HepG2 (cell line): ENCODE measurements around the gene CDAN1. TPM values are rescaled to one million over a fixed set of nuclear protein-coding genes. Genes with fewer than 3 reads are reported as not detected.

Source experiments
- CREM ChIP-seq, 2 experiments: sonication (generic) in 1 of 2; formaldehyde crosslinking in 1 of 2; IDR thresholded peaks; 2 replicates each; pipeline versions ENCODE4 v1.4.0 to v1.6.1; 2016 to 2020; ENCODE audit warnings: antibody characterized with exemption in 1 of 2, mild to moderate bottlenecking in 1 of 2, missing genetic modification reagents in 1 of 2
- E2F2 ChIP-seq: sonication (generic); formaldehyde crosslinking; IDR thresholded peaks from 2 replicates; pipeline ENCODE4 v1.4.0; 2020; ENCODE audit warnings: missing genetic modification reagents, borderline replicate concordance
- GABPB1 ChIP-seq: IDR thresholded peaks from 2 replicates; pipeline ENCODE4 v1.6.1; 2016; ENCODE audit warnings: mild to moderate bottlenecking, missing genetic modification reagents, moderate library complexity, missing compliant biosample characterization
- GFI1 ChIP-seq: sonication (generic); formaldehyde crosslinking; IDR thresholded peaks from 2 replicates; pipeline ENCODE4 v1.5.0; 2020; ENCODE audit warnings: missing genetic modification reagents, mild to moderate bottlenecking, borderline replicate concordance
- HINFP ChIP-seq: sonication (generic); formaldehyde crosslinking; IDR thresholded peaks from 2 replicates; pipeline ENCODE4 v1.4.0; 2020; ENCODE audit warnings: low read depth, mild to moderate bottlenecking, missing genetic modification reagents
- HNRNPL ChIP-seq: fragments of 200-400 bp; formaldehyde crosslinking; IDR thresholded peaks from 2 replicates; pipeline ENCODE4 v1.6.1; 2017; ENCODE audit warnings: mild to moderate bottlenecking, low read depth, low read length
- IKZF1 ChIP-seq: fragments of 450-650 bp; IDR thresholded peaks from 2 replicates; pipeline ENCODE4 v1.7.1; 2016
- MAFF ChIP-seq: IDR thresholded peaks from 2 replicates; pipeline ENCODE4 v1.6.1; 2011; ENCODE audit warnings: low read depth, low read length, improper control_type of control experiment
- MED1 ChIP-seq: sonication (generic); formaldehyde crosslinking; IDR thresholded peaks from 2 replicates; pipeline ENCODE4 v1.4.0; 2020; ENCODE audit warnings: missing genetic modification reagents
- MTA3 ChIP-seq: sonication (generic); formaldehyde crosslinking; IDR thresholded peaks from 2 replicates; pipeline ENCODE4 v1.4.0; 2020; ENCODE audit warnings: missing genetic modification reagents
- MTERF4 ChIP-seq: sonication (generic); formaldehyde crosslinking; IDR thresholded peaks from 2 replicates; pipeline ENCODE4 v1.8.0; 2023; ENCODE audit warnings: mild to moderate bottlenecking, missing genetic modification reagents
- PBX3 ChIP-seq: sonication (generic); formaldehyde crosslinking; IDR thresholded peaks from 2 replicates; pipeline ENCODE4 v1.8.1; 2023; ENCODE audit warnings: missing genetic modification reagents, inconsistent platforms, borderline replicate concordance
- PITX1 ChIP-seq: sonication (generic); formaldehyde crosslinking; IDR thresholded peaks from 2 replicates; pipeline ENCODE4 v1.5.1; 2020; ENCODE audit warnings: mild to moderate bottlenecking, missing genetic modification reagents
- RARG ChIP-seq: sonication (generic); formaldehyde crosslinking; IDR thresholded peaks from 2 replicates; pipeline ENCODE4 v1.4.0; 2020; ENCODE audit warnings: low read depth, mild to moderate bottlenecking, missing genetic modification reagents
- SALL1 ChIP-seq: sonication (generic); formaldehyde crosslinking; IDR thresholded peaks from 2 replicates; pipeline ENCODE4 v1.8.0; 2022; ENCODE audit warnings: mild to moderate bottlenecking, missing genetic modification reagents
- SNAPC5 ChIP-seq: sonication (generic); formaldehyde crosslinking; IDR thresholded peaks from 2 replicates; pipeline ENCODE4 v1.8.1; 2023; ENCODE audit warnings: mild to moderate bottlenecking, missing genetic modification reagents, borderline replicate concordance
- ZNF18 ChIP-seq: sonication (generic); formaldehyde crosslinking; IDR thresholded peaks from 2 replicates; pipeline ENCODE4 v1.8.0; 2022; ENCODE audit warnings: mild to moderate bottlenecking, missing genetic modification reagents; ENCODE audit not compliant: insufficient replicate concordance
- ZNF264 ChIP-seq: sonication (generic); formaldehyde crosslinking; IDR thresholded peaks from 2 replicates; pipeline ENCODE4 v1.4.0; 2020; ENCODE audit warnings: missing genetic modification reagents
- ZNF33B ChIP-seq: sonication (generic); formaldehyde crosslinking; IDR thresholded peaks from 2 replicates; pipeline ENCODE4 v1.5.1; 2020; ENCODE audit warnings: mild to moderate bottlenecking, missing genetic modification reagents
- ZNF354B ChIP-seq: sonication (generic); formaldehyde crosslinking; IDR thresholded peaks from 2 replicates; pipeline ENCODE4 v1.8.0; 2022; ENCODE audit warnings: mild to moderate bottlenecking, missing genetic modification reagents
- ZNF629 ChIP-seq: sonication (generic); formaldehyde crosslinking; conservative IDR thresholded peaks from 2 replicates; pipeline ENCODE4 v1.5.0; 2020; ENCODE audit warnings: missing genetic modification reagents
- ZNF644 ChIP-seq: IDR thresholded peaks from 2 replicates; pipeline ENCODE4 v1.6.1; 2016; ENCODE audit warnings: low read depth
- ZNF703 ChIP-seq: sonication (generic); formaldehyde crosslinking; IDR thresholded peaks from 2 replicates; pipeline ENCODE4 v1.5.1; 2020; ENCODE audit warnings: missing genetic modification reagents, mild to moderate bottlenecking, moderate library complexity, borderline replicate concordance
- polyA plus RNA-seq, 8 experiments: library from polyadenylated mRNA; depleted of rRNA in 3 of 8; stranded (reverse) in 7 of 8; unstranded in 1 of 8; fragments of >200 nt; fragmentation: Illumina TruSeq in 4 of 8; extraction: Trizol in 4 of 8; gene quantifications; 2 replicates each; pipeline versions ENCODE4 v1.2.1 to v1.2.3, GENCODE V29; 2011 to 2016; ENCODE audit warnings: low read depth in 4 of 8, missing spikeins in 1 of 8, mixed read lengths in 1 of 8; ENCODE audit not compliant: insufficient read depth in 1 of 8
- total RNA-seq, 5 experiments: library from RNA; depleted of rRNA; stranded (reverse); fragments of >200 nt; fragmentation: Illumina TruSeq; extraction: Trizol; gene quantifications; 2 replicates each; pipeline ENCODE4 v1.2.3, GENCODE V29; 2016; ENCODE audit warnings: low read depth in 1 of 5

Gene CDAN1
- total and polyA plus RNA-seq, 2 of the 13 experiments (the other 11 are each of a cell fraction or from before 2014, with no cell fraction given): 5.0 to 16.1 TPM

- TF ChIP-seq HNRNPL (no peak), ZNF18 (CRISPR knock-in tag) (no peak), ZNF264 (no peak), ZNF644 (CRISPR knock-in tag) (no peak), SALL1 (CRISPR knock-in tag) (peak; percentile 43; the same call in 1 of the 2 replicates), MAFF (no peak), ZNF629 (CRISPR knock-in tag) (no peak), ZNF33B (CRISPR knock-in tag) (no peak), ZNF354B (CRISPR knock-in tag) (no peak), MTA3 (CRISPR knock-in tag) (no peak), PITX1 (no peak), HINFP (CRISPR knock-in tag) (no peak), RARG (CRISPR knock-in tag) (no peak), MTERF4 (CRISPR knock-in tag) (no peak), MED1 (no peak), E2F2 (CRISPR knock-in tag) (peak; percentile 32; the same call in 1 of the 2 replicates), CREM (IDR thresholded peaks at IDR 0.05) (no peak), CREM (CRISPR knock-in tag; IDR thresholded peaks at IDR 0.05) (no peak), SNAPC5 (CRISPR knock-in tag) (no peak), PBX3 (no peak), IKZF1 (no peak), ZNF703 (CRISPR knock-in tag) (no peak), GABPB1 (CRISPR knock-in tag) (peak; percentile 26; the same call in 1 of the 2 replicates), GFI1 (peak; percentile 17; the same call in 1 of the 2 replicates)
Observed at GRCh38 chr15:42736793-42737528, at the start of gene CDAN1 (continued).
